Hepatocyte (in vitro differentiated cells): Measurements from ENCODE around the gene ALG12. TPM values are rescaled to one million over a fixed set of nuclear protein-coding genes. Genes with fewer than 3 reads are reported as not detected.

Experiments
- DNase-seq: peaks from one replicate; pipeline ENCODE4 v3.0.0-alpha.2; 2016; ENCODE audit warnings: low spot score
- H2AFZ ChIP-seq: fragments of 200-600 bp; sonication (generic); 2 replicates; pipeline ENCODE4 v1.6.0; 2016; ENCODE audit warnings: antibody characterized with exemption, mild to moderate bottlenecking
- H3K27ac ChIP-seq: fragments of 200-600 bp; sonication (generic); 2 replicates; pipeline ENCODE4 v1.5.1; 2016; ENCODE audit warnings: mild to moderate bottlenecking
- H3K27me3 ChIP-seq: fragments of 200-600 bp; sonication (generic); 2 replicates; pipeline ENCODE4 v1.6.1; 2016
- H3K36me3 ChIP-seq: fragments of 200-600 bp; sonication (generic); replicated peaks from 2 replicates; pipeline ENCODE4 v1.5.1; 2016; ENCODE audit warnings: low read depth; ENCODE audit not compliant: insufficient read depth
- H3K4me1 ChIP-seq: fragments of 200-600 bp; sonication (generic); 2 replicates; pipeline ENCODE4 v1.5.1; 2016; ENCODE audit warnings: mild to moderate bottlenecking, moderate library complexity; ENCODE audit not compliant: insufficient read depth
- H3K4me2 ChIP-seq: fragments of 200-600 bp; sonication (generic); 2 replicates; pipeline ENCODE4 v1.6.0; 2016
- H3K4me3 ChIP-seq: fragments of 200-600 bp; sonication (generic); 2 replicates; pipeline ENCODE4 v1.5.1; 2016; ENCODE audit warnings: mild to moderate bottlenecking
- H3K79me2 ChIP-seq: fragments of 200-600 bp; sonication (generic); 2 replicates; pipeline ENCODE4 v1.6.0; 2017; ENCODE audit warnings: mild to moderate bottlenecking
- H3K9me2 ChIP-seq: fragments of 200-600 bp; sonication (generic); replicated peaks from 2 replicates; pipeline ENCODE4 v1.6.0; 2017; ENCODE audit warnings: mild to moderate bottlenecking; ENCODE audit not compliant: insufficient read depth
- H3K9me3 ChIP-seq: fragments of 200-600 bp; sonication (generic); 2 replicates; pipeline ENCODE4 v1.5.1; 2016; ENCODE audit warnings: low read depth, mild to moderate bottlenecking
- H4K20me1 ChIP-seq: fragments of 200-600 bp; sonication (generic); 2 replicates; pipeline ENCODE4 v1.6.0; 2016; ENCODE audit warnings: mild to moderate bottlenecking; ENCODE audit not compliant: insufficient read depth, poor library complexity, severe bottlenecking
- EZH2 ChIP-seq: fragments of 200-600 bp; sonication (generic); IDR thresholded peaks from 2 replicates; pipeline ENCODE4 v1.6.1; 2016; ENCODE audit warnings: antibody characterized with exemption, mild to moderate bottlenecking, borderline replicate concordance
- EZH2phosphoT487 ChIP-seq: fragments of 200-600 bp; sonication (generic); IDR thresholded peaks from one replicate; pipeline ENCODE4 v1.6.1; 2018; ENCODE audit warnings: antibody characterized with exemption, mild to moderate bottlenecking, low read depth, moderate library complexity; ENCODE audit not compliant: unreplicated experiment, severe bottlenecking
- WGBS: methylation state at CpG from one replicate; pipeline ENCODE4 v1.1.6; 2016; ENCODE audit warnings: low lambda C conversion rate; ENCODE audit errors: missing lambda C conversion rate; 5-methylcytosine and 5-hydroxymethylcytosine counted together
- polyA plus RNA-seq: library from polyadenylated mRNA; unstranded; fragments of >200 nt; fragmentation: Nextera tagmentation; extraction: Ambion mirVana; gene quantifications from 2 replicates; pipeline ENCODE4 v1.2.1, GENCODE V29; 2016
- total RNA-seq: library from RNA; depleted of rRNA; stranded (reverse); fragments of >200 nt; gene quantifications from 2 replicates; pipeline ENCODE4 v1.2.3, GENCODE V29; 2014
- TF ChIP-seq, protein P1 (sequence below): fragments of 200-600 bp; sonication (generic); IDR thresholded peaks from 2 replicates; pipeline ENCODE4 v1.5.1; 2016; ENCODE audit warnings: antibody characterized with exemption, mild to moderate bottlenecking; ENCODE audit not compliant: poor library complexity

The ALG12 gene
- total and polyA plus RNA-seq, 2 experiments from 2014 or later, result 30.8 to 69.6 TPM

DNA sequence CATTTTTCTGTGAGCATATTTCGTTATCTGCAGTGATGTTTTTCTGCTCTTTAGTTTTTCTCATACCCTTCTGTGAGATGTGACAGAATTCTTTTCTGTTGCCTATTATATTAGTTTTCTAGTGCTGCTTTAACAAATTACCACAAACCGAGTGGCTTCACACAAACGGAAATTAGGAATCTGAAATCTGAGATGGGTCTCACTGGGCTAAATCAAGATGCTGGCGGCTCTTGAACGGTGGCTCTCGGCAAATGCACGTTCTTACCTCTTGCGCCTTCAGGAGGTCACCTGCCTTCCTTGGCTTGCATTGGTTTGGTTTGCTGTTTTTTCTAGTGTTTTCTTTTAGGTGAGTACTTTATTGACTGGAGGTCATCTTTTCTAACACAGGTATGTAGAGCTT is 51.6 kb downstream of the ALG12 start:
- 95% methylated on average over 8 of the region's 8 CpGs for WGBS
- peaks cover 99% of the 10 kb centered on the region for H3K79me2 ChIP-seq
- peaks cover 13% of the 10 kb centered on the region for H4K20me1 ChIP-seq

DNA sequence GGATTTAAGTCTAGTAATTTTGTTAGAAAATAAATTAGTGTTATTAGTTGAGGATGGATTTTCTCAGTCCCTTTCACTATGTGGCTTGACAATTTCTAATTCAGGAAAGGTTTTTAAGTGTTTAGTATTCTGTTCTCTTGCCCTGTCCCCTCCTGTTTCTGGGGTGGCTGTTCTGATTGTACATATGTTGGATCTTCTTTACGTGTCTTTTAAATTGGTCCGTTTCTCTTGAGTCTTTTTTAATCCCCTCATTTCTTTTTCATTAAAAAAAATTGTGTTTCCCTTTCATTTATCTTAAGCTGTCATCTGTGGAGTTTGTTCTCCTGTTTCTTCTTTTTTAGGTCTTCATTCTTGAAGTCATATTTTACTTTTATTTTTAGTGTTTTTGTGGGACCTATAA is 52.1 kb downstream of the ALG12 start:
- H4K20me1 ChIP-seq, result peaks cover 18% of the 10 kb centered on the region
- WGBS, result 50% methylated on average over 2 of the region's 2 CpGs

More for the DNA sequence above, 51.6 kb downstream of the ALG12 start:
- Histone ChIP-seq H3K36me3 (no peaks in the 10 kb centered on the region), H3K4me2 (no peak overlapping the region), H3K27ac (no peak overlapping the region), H3K4me1 (no peaks in the 10 kb centered on the region), H3K4me3 (no peak overlapping the region), H3K9me2 (no peaks in the 10 kb centered on the region), H3K9me3 (peaks cover 11% of the 10 kb centered on the region), H3K27me3 (no peaks in the 10 kb centered on the region), H2AFZ (no peak overlapping the region)
- DNase-seq, result no peak
- TF ChIP-seq EZH2phosphoT487, result no peak

DNA sequence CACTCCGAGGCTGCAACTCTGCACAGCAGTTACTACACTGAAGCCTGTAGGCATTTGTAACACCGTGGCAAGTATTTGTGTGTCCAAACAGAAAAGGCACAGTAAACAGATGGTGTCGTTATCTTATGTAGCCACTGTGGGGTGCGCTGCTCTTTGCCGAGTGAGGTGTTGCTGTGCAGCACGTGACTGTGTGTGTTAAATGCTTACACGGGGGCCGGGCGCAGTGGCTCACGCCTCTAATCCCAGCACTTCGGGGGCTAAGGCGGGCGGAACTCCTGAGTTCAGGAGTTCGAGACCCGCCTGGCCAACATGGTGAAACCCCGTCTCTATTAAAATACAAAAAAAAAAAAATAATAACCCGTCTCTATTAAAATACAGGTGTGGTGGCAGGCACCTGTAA is 53.1 kb downstream of the ALG12 start:
- 91% methylated on average over 17 of the region's 17 CpGs for WGBS
- TF ChIP-seq, protein P1, sequence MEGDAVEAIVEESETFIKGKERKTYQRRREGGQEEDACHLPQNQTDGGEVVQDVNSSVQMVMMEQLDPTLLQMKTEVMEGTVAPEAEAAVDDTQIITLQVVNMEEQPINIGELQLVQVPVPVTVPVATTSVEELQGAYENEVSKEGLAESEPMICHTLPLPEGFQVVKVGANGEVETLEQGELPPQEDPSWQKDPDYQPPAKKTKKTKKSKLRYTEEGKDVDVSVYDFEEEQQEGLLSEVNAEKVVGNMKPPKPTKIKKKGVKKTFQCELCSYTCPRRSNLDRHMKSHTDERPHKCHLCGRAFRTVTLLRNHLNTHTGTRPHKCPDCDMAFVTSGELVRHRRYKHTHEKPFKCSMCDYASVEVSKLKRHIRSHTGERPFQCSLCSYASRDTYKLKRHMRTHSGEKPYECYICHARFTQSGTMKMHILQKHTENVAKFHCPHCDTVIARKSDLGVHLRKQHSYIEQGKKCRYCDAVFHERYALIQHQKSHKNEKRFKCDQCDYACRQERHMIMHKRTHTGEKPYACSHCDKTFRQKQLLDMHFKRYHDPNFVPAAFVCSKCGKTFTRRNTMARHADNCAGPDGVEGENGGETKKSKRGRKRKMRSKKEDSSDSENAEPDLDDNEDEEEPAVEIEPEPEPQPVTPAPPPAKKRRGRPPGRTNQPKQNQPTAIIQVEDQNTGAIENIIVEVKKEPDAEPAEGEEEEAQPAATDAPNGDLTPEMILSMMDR, result no peak
- TF ChIP-seq EZH2phosphoT487, result no peak
- TF ChIP-seq EZH2, result no peak
- DNase-seq, result no peak
- peaks cover 20% of the 10 kb centered on the region for H4K20me1 ChIP-seq
- no peaks in the 10 kb centered on the region for H3K27me3 ChIP-seq
- peaks cover 99% of the 10 kb centered on the region for H3K79me2 ChIP-seq
- peaks cover 11% of the 10 kb centered on the region for H3K9me3 ChIP-seq
- no peaks in the 10 kb centered on the region for H3K36me3 ChIP-seq
- H3K4me2 ChIP-seq, result no peak overlapping the region
- H3K4me1 ChIP-seq, result no peaks in the 10 kb centered on the region
- H2AFZ ChIP-seq, result no peak overlapping the region
- no peak overlapping the region for H3K4me3 ChIP-seq
- no peaks in the 10 kb centered on the region for H3K9me2 ChIP-seq
- no peak overlapping the region for H3K27ac ChIP-seq

More for the DNA sequence above, 52.1 kb downstream of the ALG12 start:
- Histone ChIP-seq H3K4me2 (no peak overlapping the region), H3K27me3 (no peaks in the 10 kb centered on the region), H3K9me3 (peaks cover 11% of the 10 kb centered on the region), H3K27ac (no peak overlapping the region), H3K4me1 (no peaks in the 10 kb centered on the region), H3K9me2 (no peaks in the 10 kb centered on the region), H3K79me2 (peaks cover 99% of the 10 kb centered on the region), H3K4me3 (no peak overlapping the region), H2AFZ (no peak overlapping the region), H3K36me3 (no peaks in the 10 kb centered on the region)
- DNase-seq, result no peak
- TF ChIP-seq EZH2 (no peak), EZH2phosphoT487 (no peak)
- TF ChIP-seq, protein P1, result no peak

DNA sequence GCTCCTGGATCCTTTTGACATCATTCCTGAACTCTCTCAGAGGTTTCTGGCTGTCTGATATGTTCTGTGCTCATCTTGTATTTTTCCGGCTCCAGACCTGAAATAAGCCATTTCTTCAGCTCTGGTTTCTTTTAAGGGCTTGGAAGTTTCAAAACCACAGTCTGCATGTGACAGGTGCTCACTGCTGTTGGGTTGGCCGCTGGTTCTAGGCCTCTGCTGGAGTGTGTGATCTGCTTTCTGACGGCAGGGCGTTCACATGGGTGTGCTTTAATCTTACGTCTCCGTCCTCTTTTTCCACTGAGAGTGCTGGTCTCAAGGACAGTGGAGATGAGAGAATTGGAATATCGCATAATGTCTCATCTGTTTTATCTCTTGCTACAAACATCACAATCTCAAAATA is 54.3 kb downstream of the ALG12 start:
- H3K36me3 ChIP-seq, result no peaks in the 10 kb centered on the region
- no peak overlapping the region for H3K4me2 ChIP-seq
- H3K27ac ChIP-seq, result no peak overlapping the region
- TF ChIP-seq, protein P1, result no peak
- no peak for TF ChIP-seq EZH2phosphoT487
- TF ChIP-seq EZH2, result no peak
- no peaks in the 10 kb centered on the region for H3K9me2 ChIP-seq
- no peaks in the 10 kb centered on the region for H3K4me1 ChIP-seq
- WGBS, result 80% methylated on average over 7 of the region's 7 CpGs
- H3K4me3 ChIP-seq, result no peak overlapping the region
- no peak overlapping the region for H2AFZ ChIP-seq
- peaks cover 29% of the 10 kb centered on the region for H4K20me1 ChIP-seq
- DNase-seq, result no peak
- no peaks in the 10 kb centered on the region for H3K27me3 ChIP-seq
- H3K79me2 ChIP-seq, result peaks cover 99% of the 10 kb centered on the region
- H3K9me3 ChIP-seq, result peaks cover 4% of the 10 kb centered on the region
